Right atrium auricular region (tissue), 2 donors: ENCODE measurements around the gene ZNF276. TPM values are rescaled to one million over a fixed set of nuclear protein-coding genes. Genes with fewer than 3 reads are reported as not detected.
A peak's percentile ranks its signal among the peaks of the same experiment; 100 is the strongest.

Experiments used
- DNase-seq: peaks from one replicate; pipeline ENCODE4 v3.0.0-alpha.2; 2019; ENCODE audit warnings: low spot score
- H3K27ac ChIP-seq, 2 donors: fragments of 200-600 bp; sonication (generic); 1 replicate in 1 of 2; 2 replicates in 1 of 2; pipeline ENCODE4 v1.5.1; 2016 to 2019
- H3K27me3 ChIP-seq, 2 donors: fragments of 200-600 bp; sonication (generic); one replicate each; pipeline versions ENCODE4 v1.5.1 to v1.6.0; 2017 to 2019
- H3K36me3 ChIP-seq: fragments of 200-600 bp; sonication (generic); one replicate; pipeline ENCODE4 v1.5.1; 2016
- H3K4me1 ChIP-seq, 2 donors: fragments of 200-600 bp; sonication (generic); one replicate each; pipeline versions ENCODE4 v1.5.1 to v1.6.0; 2017 to 2019
- H3K4me3 ChIP-seq, 2 donors: fragments of 200-600 bp; sonication (generic); 1 replicate in 1 of 2; 2 replicates in 1 of 2; pipeline ENCODE4 v1.5.1; 2017 to 2019; ENCODE audit warnings: mild to moderate bottlenecking in 1 of 2, moderate library complexity in 1 of 2
- H3K9me3 ChIP-seq, 2 donors: fragments of 200-600 bp; sonication (generic); one replicate each; pipeline ENCODE4 v1.5.1; 2019
- total RNA-seq, 2 donors: library from RNA; depleted of rRNA; stranded (reverse); fragments of >200 nt; gene quantifications; one replicate each; pipeline ENCODE4 v1.1.0, GENCODE V29; 2016
- TF ChIP-seq, protein P1 (sequence below), 2 donors: fragments of 200-600 bp; sonication (generic); IDR thresholded peaks; one replicate each; pipeline ENCODE4 v1.5.1; 2019; ENCODE audit warnings: antibody characterized with exemption in 2 of 2

Gene ZNF276
- total RNA-seq, 2 donors from 2014 or later, result 10.0 to 11.1 TPM

DNA sequence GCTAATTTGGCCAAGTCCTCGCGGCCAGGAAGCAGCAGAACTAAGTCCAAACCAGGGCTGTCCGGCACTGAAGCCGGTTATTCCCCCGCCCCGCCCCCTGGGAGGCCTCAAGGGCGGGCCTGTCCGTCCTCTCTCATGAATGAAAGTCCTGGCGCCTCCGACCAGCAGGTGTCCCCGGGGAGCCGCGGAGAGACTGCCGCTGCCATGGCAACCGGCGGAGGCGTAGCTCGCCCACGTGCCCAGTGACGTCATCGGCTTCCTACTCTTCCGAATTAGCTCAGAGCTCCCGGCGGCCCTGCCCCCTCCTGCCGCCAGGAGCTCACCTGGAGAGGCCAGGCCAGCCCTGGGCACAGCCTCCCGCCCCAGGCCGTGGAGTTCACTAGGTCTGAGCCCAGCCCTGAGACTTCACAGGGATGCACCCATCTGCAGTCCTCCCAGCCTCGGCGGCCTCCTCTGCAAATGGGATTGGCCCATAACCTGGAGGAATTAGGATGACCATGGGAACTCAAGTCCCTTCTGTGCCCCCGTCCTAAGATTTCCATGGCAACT is 21.2 kb upstream of the ZNF276 start:
- peak overlapping the region; percentile 72 to 74 for H3K4me3 ChIP-seq
- peak overlapping the region; percentile 86 for H3K27ac ChIP-seq
- no peaks in the 10 kb centered on the region for H3K9me3 ChIP-seq
- peaks cover 0 to 26% of the 10 kb centered on the region in 2 donors for H3K4me1 ChIP-seq
- TF ChIP-seq, protein P1, sequence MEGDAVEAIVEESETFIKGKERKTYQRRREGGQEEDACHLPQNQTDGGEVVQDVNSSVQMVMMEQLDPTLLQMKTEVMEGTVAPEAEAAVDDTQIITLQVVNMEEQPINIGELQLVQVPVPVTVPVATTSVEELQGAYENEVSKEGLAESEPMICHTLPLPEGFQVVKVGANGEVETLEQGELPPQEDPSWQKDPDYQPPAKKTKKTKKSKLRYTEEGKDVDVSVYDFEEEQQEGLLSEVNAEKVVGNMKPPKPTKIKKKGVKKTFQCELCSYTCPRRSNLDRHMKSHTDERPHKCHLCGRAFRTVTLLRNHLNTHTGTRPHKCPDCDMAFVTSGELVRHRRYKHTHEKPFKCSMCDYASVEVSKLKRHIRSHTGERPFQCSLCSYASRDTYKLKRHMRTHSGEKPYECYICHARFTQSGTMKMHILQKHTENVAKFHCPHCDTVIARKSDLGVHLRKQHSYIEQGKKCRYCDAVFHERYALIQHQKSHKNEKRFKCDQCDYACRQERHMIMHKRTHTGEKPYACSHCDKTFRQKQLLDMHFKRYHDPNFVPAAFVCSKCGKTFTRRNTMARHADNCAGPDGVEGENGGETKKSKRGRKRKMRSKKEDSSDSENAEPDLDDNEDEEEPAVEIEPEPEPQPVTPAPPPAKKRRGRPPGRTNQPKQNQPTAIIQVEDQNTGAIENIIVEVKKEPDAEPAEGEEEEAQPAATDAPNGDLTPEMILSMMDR (IDR thresholded peaks at IDR 0.05), result peak; percentile 47 to 68
- H3K36me3 ChIP-seq, result no peaks in the 10 kb centered on the region
- H3K27me3 ChIP-seq, result no peaks in the 10 kb centered on the region
- DNase-seq, result peak; percentile 99

DNA sequence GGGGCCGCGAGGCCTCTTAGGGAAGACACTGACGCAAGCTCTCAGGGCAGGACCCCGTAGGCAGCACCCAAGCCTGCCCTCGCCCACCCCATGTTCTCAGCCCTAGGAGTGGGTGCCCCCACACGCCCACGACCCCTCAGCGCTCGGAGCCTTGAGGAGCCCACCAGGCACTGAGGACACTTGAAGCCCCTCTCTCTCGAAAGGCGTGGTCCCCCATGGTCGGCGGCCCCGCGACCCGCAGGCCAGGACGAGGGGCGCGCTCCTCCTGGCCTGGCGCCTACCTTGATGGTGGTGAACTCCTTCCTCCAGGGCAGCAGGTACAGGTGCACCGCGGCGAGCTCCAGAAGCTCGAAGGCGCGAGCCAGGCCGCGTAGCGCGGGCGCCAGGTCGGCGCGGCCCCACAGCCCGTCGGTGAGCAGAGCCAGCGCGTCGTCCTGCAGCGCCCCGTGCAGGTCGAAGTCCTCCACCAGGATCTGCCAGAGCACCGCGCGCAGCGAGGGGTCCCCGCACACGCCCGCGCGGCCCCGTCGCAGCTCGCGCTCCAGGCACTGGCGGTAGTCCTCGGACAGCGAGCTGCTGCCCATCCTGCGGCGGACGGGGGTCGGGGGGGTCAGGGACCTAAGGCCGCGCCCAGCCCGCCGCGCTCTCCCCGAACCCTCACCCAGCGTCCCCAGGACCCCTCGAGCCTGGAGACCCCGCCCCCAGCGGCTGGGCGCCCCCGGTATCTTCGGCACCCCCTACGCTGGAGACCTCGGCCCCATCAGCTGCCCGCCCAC is 20.5 kb upstream of the ZNF276 start:
- no peak for DNase-seq
- H3K9me3 ChIP-seq, result no peaks in the 10 kb centered on the region
- H3K27me3 ChIP-seq, result no peaks in the 10 kb centered on the region
- peaks cover 0 to 26% of the 10 kb centered on the region in 2 donors for H3K4me1 ChIP-seq
- H3K4me3 ChIP-seq, result peak overlapping the region; percentile 72 to 74
- no peaks in the 10 kb centered on the region for H3K36me3 ChIP-seq
- peak overlapping the region; percentile 86 for H3K27ac ChIP-seq
- TF ChIP-seq, protein P1 (IDR thresholded peaks at IDR 0.05), result peak in 1 of 2 donors; percentile 44

DNA sequence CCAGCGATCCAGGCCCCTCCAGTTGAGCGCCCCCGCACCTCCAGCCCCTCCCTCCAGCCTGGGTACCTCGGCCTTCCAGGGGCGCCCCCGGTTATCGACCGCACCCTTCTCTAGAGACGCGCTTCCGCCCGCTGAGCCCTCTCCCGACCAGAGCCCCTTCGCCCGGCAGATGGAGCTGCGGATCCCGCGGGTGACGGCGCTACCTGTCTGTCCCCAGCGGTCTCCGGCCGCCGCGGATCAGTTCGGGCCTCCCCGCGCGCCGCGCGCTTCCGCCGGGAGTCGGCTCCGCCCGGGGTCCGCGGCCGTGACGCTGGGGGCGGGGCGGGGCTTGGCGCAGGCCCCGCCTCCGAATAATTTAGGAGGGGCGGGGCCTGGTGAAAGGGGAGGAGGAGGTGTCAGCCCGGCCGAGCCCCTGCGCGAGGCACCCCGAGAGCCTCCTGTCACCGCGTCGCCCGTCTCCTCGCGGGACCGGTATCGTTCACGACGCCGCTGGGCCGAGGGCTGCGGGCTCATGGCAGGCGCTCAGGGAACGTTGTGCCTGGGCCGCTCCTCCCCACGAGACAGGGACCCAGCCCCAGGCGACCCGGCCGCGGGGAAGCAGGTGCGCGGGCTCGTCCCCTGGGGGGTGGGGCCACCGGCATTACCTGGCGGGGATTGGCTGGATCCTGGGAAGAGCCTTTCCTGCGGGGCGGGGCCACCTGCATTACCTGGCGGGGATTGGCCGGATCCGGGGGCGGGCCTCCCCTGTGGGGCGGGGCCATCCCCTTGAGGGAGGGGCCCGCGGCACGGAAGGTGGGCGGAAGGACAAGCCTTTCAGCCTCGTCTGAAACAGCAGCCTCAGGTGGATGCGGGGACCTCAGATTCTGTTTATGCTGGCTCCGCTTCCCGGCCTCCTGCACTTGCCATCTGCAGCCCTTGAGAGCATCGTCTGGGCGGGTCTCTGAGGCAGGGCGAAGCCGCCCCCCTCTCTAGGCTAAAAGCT is 19.6 kb upstream of the ZNF276 start, which contains the start of gene SPATA2L:
SPATA2L (minus strand) TSS at position 281 of the 982 bp plus-strand sequence. CDS start 473 bp downstream, outside the sequence.
- H3K27ac ChIP-seq, result peak within 1 kb of the TSS; percentile 86
- no peaks in the 10 kb centered on the region for H3K27me3 ChIP-seq
- TF ChIP-seq, protein P1 (IDR thresholded peaks at IDR 0.05), result no peak
- peak within 1 kb of the TSS; percentile 72 to 74 for H3K4me3 ChIP-seq
- no peaks in the 10 kb centered on the region for H3K36me3 ChIP-seq
- DNase-seq, result peak; percentile 84
- H3K9me3 ChIP-seq, result no peaks in the 10 kb centered on the region
- peaks cover 0 to 34% of the 10 kb centered on the region in 2 donors for H3K4me1 ChIP-seq

DNA sequence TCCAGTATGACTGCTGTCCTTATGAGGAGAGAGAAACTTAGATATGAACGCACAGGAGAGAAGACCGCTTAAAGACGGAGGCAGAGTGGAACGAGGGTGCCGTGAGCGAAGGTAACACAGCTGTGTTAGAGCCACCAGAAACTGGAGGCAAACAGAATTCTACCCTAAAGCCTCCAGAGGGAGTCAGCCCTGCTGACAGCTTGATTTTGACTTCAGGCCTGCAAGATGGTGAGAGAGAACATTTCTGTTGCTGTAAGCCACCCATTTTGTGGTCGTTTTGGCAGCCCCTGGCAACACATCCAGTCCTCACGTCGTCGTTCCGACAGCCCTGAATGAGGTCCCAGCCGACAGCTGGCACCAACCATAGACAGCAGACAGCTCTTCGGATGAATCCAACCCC is 17.1 kb upstream of the ZNF276 start:
- no peaks in the 10 kb centered on the region for H3K36me3 ChIP-seq
- no peak for DNase-seq
- TF ChIP-seq, protein P1 (IDR thresholded peaks at IDR 0.05), result no peak
- H3K27ac ChIP-seq, result no peak overlapping the region
- H3K27me3 ChIP-seq, result no peaks in the 10 kb centered on the region
- no peak overlapping the region for H3K4me3 ChIP-seq
- no peaks in the 10 kb centered on the region for H3K9me3 ChIP-seq
- peaks cover 0 to 35% of the 10 kb centered on the region in 2 donors for H3K4me1 ChIP-seq

DNA sequence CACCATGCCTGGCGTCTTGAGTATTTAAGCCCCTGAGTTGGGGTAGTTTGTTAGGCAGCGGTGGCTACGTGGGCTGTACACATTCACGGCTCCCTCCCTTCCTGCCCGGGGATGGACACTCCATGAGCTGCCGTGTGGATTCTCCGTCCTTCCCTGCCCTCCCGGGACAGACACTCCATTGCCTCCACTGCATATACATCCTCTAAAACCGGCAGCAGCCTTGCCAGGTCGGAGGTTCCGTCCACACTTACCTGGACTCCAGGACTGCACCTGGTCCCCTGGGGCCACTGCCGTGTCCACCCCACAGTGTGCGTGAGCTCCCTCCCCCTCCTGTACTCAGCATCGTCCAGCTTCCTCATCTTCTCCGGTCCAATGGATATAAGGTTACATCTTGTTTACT is 16.3 kb upstream of the ZNF276 start:
- Histone ChIP-seq H3K4me3 (no peak overlapping the region), H3K9me3 (no peaks in the 10 kb centered on the region), H3K27ac (no peak overlapping the region), H3K4me1 (peaks cover 0 to 29% of the 10 kb centered on the region in 2 donors), H3K27me3 (no peaks in the 10 kb centered on the region), H3K36me3 (no peaks in the 10 kb centered on the region)
- DNase-seq, result no peak
- TF ChIP-seq, protein P1 (IDR thresholded peaks at IDR 0.05), result no peak
